Renal cortical epithelial cell (primary cell): ENCODE results near the gene REEP6. TPM values are rescaled to one million over a fixed set of nuclear protein-coding genes. Genes with fewer than 3 reads are reported as not detected.
A peak's percentile ranks its signal among the peaks of the same experiment; 100 is the strongest.
"Not testable (repeated sequence)": the region's sequence is repeated elsewhere in the genome, so short reads cannot be mapped to it uniquely, and the experiment has no call there.

Experiments
- DNase-seq: peaks from one replicate; pipeline ENCODE4 v3.0.0-alpha.2; 2011; ENCODE audit warnings: low read depth
- total RNA-seq: library from RNA; depleted of rRNA; stranded (reverse); fragments of >200 nt; gene quantifications from 2 replicates; pipeline ENCODE4 v1.2.3, GENCODE V29; 2014

The REEP6 gene
- total RNA-seq, 1 donor from 2014 or later: 8.7 TPM

DNA sequence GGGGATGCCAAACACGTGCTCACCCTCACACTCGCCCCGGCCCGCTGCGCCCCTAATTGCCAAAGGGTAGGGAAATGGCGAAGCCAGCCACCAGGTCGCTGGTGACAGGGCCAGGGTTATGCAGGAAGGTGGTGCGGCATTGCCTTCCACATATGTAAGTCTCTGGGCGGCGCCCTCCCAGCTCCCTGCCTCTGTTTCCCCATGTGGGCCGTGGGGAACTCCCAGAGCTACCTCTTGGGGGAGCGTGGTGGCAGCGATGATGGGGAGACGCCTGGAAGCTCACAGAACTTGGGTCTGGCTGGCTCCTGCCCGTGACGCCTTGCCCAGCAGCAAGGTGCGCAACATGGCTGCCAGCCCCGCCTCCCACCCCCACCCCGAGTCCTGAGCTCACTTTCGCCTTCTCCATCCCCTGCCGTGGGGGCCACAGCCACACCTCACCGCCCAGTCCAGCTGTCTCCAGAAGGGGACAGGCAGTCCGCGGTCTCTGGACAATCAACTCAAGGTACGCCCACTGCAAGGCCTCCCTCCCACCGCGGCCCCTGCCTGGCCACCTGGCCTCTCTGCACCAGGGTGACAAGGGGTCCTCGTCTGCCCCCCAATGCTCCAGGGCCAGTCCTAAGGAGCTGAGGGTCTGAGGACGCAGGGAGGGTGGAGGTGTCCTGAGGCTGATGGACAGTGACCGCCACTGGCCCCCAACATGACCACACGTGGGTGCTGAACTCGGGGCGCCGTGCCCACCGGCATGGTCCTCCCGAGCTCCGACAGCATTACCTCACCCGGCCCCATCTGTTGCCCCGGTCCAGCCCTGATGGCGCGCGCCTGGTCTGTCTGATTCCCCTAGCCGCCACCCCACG lies 18.5 kb upstream of the REEP6 start:
- no peak for DNase-seq

DNA sequence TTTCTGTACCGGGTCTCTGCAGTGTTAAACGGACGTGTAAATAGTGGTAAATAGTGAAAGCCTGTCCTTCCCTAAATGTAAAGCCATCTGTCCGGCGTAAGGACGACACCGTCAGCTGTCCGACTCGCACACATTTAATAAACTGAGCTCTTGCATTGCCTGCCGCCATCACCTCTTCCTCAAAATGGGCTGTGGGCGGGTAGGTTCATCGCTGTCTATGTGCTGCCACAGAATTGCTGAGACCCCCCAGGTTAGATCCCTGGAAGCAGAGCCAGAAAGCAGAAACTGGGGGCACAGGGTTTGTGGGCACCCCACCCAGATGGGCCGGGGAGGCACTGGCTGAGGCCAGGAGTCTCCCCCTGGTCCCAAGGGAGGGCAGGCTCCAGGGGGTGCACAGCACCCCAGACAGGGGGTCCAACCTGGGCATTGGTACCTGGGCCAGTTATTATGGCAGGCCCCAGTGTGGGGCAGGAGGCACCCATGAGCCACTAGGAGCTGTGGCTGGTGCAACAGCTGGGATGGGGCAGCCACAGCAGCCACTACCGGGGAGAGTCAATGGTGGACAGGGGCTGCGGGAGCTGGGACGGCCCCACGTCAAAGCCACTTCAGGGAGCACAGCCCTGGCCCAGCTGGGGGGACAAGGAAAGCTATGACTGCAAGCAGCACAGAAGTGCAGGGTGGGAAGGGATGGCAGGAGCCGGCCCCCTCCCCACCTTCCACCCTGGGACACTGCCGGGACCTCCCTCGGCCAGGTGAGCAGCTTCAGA lies 17.7 kb upstream of the REEP6 start:
- DNase-seq: no peak

DNA sequence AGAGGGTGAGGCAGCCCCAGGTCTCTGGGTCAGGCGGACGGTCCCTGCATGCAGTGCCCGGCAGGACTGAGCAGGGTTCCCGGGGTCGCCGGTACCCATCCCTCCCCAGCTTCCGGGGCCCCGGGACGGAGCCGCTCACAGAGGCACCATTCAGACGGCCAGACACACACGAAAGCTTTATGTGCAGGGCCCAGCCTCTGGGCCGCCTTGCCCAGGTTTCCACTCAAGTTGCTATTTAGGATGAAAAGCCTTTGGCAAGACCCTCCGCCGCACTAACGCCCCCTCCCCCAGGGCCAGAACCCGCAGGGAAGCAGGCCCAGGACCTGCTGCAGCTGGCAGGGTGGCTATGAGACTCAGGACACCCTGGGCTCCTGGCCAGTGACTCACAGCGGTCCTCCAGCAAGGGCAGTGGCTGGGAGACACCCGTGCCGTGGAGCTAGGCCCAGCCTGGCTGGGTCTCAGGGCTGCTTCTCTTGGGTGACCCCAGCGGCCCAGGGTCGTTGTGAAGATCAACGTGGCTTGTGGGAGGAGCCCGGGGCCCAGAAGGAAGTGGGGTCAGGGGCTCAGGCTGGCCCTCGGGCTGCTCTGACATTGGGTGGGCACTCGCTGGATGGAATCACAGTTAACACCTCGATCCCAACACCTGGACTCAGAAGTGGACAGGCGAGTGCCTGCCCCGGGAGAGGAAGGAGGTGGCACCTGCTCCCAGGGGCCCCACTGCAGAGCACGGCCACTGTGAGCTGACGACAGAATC lies 16.8 kb upstream of the REEP6 start:
- DNase-seq: no peak

DNA sequence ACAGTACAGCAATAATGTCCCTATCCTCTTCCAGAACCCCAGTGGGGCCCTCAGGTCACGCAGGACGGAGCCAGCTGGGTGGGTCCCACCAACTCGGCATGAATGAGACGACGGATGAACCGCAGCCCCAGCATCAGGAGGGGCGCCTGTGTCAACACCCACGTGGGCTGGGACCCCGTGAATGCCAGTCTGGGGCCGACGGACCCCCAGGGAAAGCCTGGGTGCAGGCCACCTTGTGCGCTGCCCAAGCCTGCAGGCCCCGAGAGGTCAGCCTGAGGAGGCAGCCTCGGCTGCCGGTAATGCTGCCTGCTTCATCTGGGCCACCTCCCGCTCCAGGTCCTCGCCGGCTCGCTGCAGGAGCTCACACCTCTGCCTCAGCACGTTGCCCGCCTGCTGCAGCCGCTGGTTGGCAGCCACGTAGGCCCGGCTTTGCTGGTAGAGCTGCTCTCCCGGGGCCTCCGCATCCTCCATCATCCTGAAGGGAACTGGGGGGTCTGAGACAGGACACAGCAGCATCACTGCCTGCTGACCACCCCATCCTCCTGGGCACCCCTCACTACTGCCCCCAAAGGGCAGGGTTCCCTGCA lies 16.1 kb upstream of the REEP6 start:
- DNase-seq: no peak

DNA sequence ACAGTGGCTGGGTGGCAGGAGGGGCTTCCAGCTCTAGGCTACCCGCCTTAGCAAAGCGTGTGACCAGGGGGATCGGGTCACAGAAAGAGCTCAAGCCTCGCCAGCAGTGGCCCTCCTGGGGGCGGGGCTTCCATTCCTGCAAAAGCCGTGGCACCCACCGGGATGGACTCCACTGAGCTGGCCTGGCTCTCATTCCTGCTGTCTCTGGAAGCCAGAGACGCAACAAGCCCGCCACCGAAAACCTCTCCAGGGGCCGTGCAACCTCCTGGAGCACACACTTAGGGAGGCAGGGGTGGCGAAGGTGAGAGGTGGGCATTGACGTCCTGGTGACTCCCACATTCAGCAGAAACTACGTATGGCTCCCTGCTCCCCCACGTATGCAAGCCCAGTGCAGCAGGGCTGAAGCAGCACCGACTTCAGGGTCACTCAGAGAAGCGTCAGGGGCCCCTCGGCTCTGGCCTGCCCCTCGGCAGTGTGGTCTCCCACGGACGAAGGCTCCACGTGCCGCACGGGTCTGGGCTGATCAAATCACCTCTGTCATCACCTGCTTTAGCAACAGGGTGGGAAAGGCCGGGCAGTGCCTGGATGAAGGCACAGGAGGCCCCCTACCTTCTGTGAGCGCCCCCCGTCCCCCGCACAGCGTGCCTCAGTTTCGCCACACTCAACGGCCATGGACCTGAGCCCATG lies 15.1 kb upstream of the REEP6 start:
- no peak for DNase-seq

DNA sequence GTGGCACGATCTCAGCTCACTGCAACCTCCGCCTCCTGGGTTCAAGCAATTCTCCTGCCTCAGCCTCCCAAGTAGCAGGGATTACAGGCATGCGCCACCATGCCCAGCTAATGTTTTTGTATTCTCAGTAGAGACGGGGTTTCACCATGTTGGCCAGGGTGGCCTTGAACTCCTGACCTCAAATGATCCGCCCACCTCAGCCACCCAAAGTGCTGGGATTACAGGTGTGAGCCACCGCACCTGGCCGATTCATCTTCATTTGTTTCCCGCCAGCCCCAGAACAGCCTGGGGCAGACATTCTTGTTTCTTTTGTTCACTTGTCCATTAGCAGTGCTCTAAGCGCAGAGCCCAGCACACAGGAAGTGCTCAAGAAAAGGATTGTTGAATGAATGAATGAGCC lies 13.9 kb upstream of the REEP6 start:
- not testable (repeated sequence) for DNase-seq

DNA sequence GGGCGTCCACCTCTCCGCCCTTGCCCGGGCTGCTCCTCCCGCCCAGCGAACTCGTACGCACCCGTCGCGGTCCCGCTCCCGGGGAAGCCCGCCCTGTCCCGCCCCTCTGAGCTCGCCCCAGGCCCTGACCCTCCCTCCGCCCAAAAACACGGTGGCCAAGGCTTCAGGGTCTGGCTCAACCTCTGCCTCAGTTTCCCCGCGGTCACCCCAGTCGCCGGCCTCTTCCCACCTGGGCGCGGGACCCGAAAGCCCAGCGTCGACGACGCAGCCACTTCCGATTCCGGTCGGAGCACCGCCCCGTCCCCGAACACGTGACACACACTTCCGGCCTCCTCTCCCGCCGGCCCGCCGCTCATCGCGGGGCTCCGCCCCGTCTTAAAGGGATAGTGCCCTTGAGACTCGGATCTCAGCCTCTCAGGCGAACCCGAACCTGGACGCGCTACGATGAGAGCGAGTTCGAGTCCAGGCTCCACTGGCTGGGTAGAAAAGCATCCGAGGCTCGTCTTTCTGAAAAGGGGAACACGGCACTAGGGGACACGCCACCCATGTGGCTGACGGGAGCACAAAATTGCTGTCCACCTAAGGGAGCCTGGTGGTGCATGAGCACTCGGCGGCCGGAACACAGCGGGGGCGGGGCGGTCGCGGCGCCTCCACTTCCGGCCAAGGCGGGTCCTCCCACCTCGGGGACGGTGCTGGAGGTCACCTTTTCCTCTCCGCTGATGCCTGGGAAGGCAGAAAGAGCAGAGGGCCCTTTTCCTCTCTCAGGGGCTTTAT lies 11.9 kb upstream of the REEP6 start, which contains the start of gene C19orf25:
Gene C19orf25 (minus strand): TSS at position 282 of the 774 bp plus-strand sequence. CDS start 312 bp downstream, outside the sequence.
- DNase-seq: peak; percentile 82

DNA sequence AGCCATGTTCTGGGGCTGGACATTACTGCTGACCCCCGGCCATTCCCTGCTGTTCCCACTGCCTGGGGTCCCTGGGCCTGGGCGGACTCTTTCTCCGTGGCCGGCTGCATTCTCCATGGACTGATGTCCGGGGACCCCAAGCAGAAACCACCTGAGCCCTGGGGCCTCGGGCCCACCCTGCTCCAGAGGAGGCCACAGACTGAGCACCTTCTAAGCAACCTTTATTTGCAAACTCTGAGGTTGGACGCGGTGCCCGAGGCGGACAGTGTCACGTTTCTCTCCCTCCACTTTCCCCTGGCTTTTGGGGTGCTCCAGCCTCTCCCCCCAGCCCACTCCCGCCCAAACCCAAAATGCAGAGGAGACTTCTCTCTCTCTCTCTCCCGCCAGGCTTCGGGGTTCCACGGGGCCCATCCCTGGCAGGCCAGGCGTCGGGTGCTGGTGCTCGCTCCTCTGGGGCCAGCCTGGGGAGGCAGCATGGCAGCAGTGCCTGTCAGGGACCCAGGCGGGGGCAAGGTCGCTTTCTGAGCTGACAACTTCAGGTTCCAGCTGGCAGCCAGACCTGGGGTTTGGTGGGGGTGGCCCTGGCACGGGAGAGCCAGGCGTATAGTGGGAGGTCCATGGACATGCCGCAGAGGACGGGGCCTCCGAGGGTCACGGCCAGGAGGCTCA lies 9.6 kb upstream of the REEP6 start:
- DNase-seq: no peak

DNA sequence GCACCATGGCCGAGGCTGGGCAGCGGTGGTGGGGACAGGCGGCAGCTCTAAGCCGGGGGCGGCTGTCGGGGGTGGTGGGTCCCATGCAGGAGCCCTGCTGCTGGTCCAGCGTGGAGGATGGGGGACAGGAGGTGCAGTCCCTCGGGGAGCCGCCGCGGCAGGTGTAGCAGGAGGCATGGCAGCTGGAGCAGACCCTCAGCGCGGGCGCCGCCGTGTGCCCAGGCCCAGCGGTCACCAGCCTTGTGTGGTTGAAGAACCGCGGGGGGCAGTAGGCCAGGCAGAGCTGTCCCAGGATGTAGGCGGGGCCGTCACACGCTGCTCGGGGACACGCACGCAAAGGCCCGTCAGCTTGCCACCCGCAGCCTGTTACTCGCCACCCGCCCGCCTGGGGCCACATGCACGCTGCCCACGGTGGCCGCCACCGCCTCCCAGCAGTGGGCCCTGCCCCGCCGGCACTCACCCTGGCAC lies 9.1 kb upstream of the REEP6 start:
- no peak for DNase-seq

DNA sequence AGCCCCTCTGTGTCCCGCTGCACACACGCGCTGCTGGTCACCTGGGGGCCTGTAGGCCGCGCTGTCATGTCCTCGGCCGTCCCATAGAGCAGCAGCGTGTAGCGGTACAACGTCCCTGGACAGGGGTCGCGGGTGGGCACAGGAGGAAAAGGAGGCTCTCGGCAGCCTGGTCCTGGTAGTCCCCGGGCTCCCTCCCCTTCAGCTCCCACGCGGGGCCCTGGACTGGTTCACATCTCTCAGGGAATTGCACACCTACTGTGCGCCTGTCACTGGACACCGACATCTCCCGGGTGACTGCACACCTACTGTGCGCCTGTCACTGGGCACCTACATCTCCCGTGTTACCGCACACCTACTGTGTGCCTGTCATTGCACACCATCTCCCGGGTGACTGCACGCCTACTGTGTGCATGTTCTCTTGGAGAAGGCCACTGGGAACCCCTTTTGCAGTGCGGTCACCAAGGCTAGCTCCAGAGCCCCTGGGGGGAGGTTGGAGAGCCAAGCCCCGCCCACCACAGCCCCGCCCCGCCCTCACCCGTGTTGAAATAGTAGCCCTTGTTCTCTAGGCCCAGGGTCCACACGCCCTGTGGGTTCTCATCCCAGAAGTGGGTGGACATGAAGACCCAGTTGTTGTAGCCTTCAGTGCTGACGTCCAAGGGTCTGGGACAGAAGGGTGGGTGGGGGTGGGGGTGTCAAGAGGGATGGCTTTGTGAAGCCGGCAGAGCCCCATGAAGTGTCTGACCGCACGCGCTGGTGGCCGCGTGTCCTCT lies 8.4 kb upstream of the REEP6 start:
- no peak for DNase-seq

DNA sequence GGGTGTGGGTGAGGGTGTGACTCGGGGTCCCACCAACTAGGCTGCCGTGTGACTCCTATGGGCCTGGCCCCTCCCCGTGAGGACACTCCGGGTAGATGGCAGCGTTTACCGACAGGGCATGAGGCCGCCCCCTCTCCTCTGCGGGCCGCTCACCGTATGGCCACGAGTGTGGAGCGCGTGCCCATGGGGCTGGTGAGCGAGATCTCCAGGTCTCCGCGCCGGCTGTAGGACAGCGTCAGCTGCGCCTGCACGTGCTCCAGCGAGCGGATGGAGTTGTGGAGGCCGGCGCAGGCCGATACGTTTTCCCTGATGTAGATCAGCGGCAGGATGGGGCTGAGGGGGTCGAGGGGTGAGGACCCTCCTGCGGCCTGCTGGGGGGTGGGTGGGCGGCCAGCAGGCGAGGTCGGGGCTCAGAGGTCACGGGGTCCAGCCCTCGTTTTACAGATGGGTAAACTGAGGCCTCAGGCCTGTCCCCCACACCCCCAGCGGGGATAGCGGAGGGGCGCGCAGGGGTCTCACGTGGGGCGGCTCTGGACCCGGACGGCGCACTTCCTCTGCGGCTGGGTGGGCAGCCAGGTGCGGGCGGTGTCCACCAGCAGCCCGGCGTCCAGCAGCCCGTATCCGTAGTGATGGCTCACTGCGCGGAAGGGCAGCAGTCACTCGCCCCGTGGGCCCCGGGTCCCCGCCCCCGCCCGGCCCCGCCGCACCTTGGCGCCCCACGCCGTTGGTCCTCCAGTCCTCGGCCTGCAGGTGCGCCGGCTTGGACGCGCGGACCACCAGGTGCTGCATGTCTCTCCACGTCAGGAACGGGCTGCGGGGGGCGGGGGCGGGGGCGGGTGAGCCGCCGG lies 7.6 kb upstream of the REEP6 start:
- DNase-seq: no peak

DNA sequence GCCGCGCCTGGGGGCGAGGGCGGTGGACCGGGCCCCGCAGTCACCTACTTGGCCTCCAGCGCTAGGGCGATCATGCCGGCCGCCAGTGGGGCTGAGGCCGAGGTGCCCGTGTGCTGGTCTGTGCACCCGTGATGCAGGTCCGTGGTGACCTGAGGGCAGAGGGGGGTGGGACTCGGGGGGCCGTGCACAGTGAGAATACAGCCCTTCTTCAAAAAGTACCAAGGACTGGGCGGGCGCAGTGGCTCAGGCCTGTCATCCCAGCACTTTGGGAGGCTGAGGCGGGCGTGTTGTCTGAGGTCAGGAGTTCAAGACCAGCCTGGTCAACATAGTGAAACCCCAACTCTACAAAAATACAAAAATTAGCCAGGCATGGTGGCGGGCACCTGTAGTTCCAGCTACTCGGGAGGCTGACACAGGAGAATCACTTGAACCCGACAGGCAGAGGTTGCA lies 7.0 kb upstream of the REEP6 start:
- DNase-seq: no peak

DNA sequence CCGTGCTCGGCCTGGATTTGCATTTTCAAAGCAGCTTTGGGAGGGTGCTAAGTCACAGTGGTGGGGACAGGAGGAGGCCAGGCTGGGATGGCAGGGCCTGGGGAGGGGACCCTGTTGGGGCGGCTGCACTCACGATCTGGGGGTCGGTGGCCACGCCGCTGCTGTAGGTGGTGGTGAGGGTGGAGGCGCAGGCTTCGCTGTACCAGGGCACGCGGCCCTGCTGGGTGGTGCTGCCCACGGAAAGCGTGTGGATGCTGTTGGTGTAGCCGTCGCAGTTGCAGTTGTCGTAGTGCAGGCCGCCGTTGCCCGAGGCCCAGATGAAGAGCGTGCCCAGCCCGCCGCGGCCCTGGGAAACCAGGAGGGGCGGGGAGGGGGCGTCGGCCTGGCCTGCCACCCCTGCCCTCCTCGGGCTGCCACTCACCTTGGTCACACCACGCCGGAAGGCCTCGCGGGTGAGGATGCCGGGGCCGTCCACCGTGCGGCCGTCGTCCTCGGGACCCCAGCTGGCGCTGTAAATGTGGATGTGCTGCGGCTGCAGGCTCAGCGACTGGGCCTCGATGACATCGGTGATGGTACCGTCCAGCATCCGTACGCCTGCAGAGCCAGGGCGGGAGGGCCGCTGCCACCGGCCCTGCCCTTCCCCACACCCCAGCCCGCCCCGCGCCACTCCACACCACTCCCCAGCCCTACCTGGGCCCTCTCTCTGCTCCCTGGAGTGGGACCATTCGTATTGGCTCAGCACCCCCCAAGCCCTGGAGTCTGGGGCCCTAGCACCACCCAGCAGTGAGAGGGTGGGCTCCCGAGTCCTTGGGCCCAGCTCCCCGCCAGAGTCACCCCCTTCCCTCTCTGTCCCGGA lies 4.0 kb upstream of the REEP6 start:
- DNase-seq: no peak

DNA sequence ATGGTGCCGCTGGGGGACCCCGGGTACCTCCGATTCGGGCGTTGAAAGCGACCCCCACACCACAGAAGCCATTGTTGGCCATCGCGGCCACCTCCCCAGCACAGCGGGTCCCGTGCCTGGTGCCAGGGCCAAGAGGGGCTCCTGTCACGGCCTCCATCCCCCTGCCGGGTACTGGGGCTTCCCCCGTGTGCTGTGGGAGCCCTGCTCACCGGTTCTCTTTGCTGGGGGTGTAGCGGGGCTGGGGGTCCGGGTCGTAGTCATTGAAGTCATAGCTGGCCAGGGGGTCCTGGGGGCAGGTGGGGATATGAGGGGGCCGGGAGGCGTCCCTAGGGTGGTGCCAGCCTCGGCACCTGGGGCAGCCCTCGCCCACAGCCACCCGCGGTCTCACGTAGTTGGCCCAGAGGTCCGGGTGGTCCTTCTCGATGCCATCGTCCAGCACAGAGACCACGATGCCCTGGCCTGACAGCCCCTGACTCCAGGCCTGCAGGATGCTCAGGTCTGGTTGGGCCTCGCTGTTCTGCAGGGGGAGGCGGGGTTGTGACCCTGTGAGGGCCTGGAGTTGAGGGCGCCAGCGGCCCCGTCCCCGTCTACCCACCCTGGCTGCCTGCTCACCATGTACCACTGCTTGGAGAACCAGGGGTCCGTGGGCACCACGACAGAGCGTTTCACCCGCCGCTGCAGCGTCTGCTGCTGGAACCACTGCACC lies 3.3 kb upstream of the REEP6 start:
- DNase-seq: no peak

DNA sequence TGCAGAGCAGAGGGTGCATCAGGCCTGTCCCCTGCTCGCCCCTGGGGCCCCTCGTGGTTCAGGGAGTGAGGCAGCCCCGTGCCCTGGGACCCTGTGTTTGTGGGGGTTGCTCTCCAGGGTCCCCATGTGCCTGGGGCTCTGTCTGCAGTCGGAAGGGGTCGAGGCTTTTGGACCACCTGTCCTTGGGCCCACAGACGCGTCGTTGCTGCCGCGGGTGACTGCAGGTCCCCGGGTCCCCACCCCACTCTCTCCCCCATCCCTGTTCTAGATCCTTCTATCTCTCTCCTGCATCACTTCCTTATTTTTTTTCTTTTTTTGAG lies 2.7 kb upstream of the REEP6 start:
- DNase-seq: no peak

DNA sequence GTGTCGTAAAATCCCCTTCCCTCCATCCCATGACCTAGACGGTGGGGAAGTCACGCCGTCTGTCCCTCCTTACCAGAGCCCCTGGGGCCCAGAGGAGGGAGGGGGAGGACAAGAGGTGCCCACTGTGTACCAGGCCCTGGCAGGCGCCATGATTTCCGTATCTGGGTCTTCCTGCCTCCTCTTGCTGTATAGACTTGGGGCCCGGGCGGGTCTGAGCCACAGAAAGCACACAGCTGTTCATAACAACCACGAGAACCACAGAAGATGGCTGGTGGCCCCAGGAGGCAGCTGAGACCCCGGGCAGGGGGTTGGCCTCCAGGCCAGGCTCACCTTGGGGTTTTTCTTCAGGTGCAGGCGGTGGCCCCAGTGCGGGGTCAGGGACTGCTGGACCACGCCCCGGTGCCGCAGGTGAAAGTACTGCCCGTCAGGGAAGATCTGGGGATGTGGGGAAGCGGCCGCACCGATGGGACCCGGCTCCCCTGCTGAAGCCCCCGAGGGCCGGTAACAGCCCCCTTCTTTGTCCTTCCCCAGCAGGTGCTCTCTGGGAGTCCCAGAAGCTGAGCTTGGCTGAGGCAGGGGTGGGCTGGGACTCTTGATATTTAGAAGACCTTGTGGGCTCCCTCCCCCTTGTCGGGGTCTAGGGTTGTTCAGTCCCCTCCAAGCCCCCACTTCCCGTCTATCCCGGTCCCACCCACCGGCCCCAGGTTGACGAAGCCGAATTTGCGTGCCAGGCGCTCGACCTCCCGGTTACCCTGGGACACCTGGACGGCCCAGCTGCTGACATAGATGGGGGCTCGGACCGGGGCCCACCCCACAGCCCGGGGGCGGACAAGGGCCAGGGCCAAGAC lies 1.3 kb upstream of the REEP6 start:
- no peak for DNase-seq
